OCI-LY3 (cell line): Measurements from ENCODE around the gene TMEM259.

ENCODE experiments used
- H2AFZ ChIP-seq: fragments of 200-600, 300-600 bp; shearing (Covaris generic); 2 replicates; pipeline ENCODE4 v1.6.0; 2014; ENCODE audit warnings: antibody characterized with exemption, low read depth, low read length
- H3K27ac ChIP-seq: fragments of 200-600, 300-600 bp; sonication (generic); 2 replicates; pipeline ENCODE4 v1.5.1; 2014; ENCODE audit warnings: mild to moderate bottlenecking, low read length, moderate library complexity, mixed read lengths
- H3K27me3 ChIP-seq: fragments of 200-600, 300-600 bp; sonication (generic); 2 replicates; pipeline ENCODE4 v1.6.1; 2014; ENCODE audit warnings: low read depth, low read length, mixed read lengths
- H3K36me3 ChIP-seq: fragments of 200-600, 300-600 bp; sonication (generic); replicated peaks from 2 replicates; pipeline ENCODE3; 2014; ENCODE audit warnings: low read depth, low read length, mixed read lengths
- H3K4me1 ChIP-seq: fragments of 300-600, 200-600 bp; sonication (generic); 2 replicates; pipeline ENCODE4 v1.6.1; 2014; ENCODE audit warnings: low read length, mixed read lengths
- H3K4me2 ChIP-seq: fragments of 200-600, 300-600 bp; sonication (generic); 2 replicates; pipeline ENCODE4 v1.6.1; 2014; ENCODE audit warnings: low read length, mixed read lengths
- H3K4me3 ChIP-seq: fragments of 300-600, 200-600 bp; sonication (generic); 2 replicates; pipeline ENCODE4 v1.5.1; 2014; ENCODE audit warnings: antibody characterized with exemption, mild to moderate bottlenecking, low read length, moderate library complexity
- H3K79me2 ChIP-seq: fragments of 300-600, 200-600 bp; shearing (Covaris generic); 2 replicates; pipeline ENCODE4 v1.6.1; 2014; ENCODE audit warnings: mild to moderate bottlenecking, low read length, mixed read lengths
- H3K9ac ChIP-seq: fragments of 300-600, 200-600 bp; shearing (Covaris generic); 2 replicates; pipeline ENCODE4 v1.6.0; 2014; ENCODE audit warnings: mild to moderate bottlenecking, low read length, moderate library complexity
- H3K9me3 ChIP-seq: fragments of 200-600, 300-600 bp; shearing (Covaris generic); 2 replicates; pipeline ENCODE4 v1.6.1; 2014; ENCODE audit warnings: low read length, mixed read lengths; ENCODE audit not compliant: insufficient read depth
- H4K20me1 ChIP-seq: fragments of 200-600, 300-600 bp; sonication (generic); 2 replicates; pipeline ENCODE4 v1.6.1; 2016; ENCODE audit warnings: low read length, mixed read lengths; ENCODE audit not compliant: insufficient read depth
- CTCF ChIP-seq: fragments of 200-600, 300-600 bp; sonication (generic); IDR thresholded peaks from 2 replicates; pipeline ENCODE4 v1.5.1; 2014; ENCODE audit warnings: antibody characterized with exemption, low read length, low read depth
- EZH2phosphoT487 ChIP-seq: fragments of 200-600 bp; shearing (Covaris generic); IDR thresholded peaks from 2 replicates; pipeline ENCODE4 v1.6.1; 2018; ENCODE audit warnings: antibody characterized with exemption, mixed run types, low read depth

TMEM259 gene

GRCh38 chr19:1000591-1001537 lies 20.1 kb downstream of the TMEM259 start:
- peak overlapping the region; percentile 57 for H3K4me2 ChIP-seq
- no peaks in the 10 kb centered on the region for H3K27me3 ChIP-seq
- H3K27ac ChIP-seq: no peak overlapping the region
- H3K79me2 ChIP-seq: no peaks in the 10 kb centered on the region
- H4K20me1 ChIP-seq: no peaks in the 10 kb centered on the region
- H3K36me3 ChIP-seq: no peaks in the 10 kb centered on the region
- 0 out of 2 replicates have a peak overlapping the region, but pooled peaks have one; percentile 8 for H3K4me3 ChIP-seq
- H3K9ac ChIP-seq: no peak overlapping the region
- no peaks in the 10 kb centered on the region for H3K9me3 ChIP-seq
- TF ChIP-seq CTCF (no peak), EZH2phosphoT487 (no peak)
- 0 out of 2 replicates have a peak overlapping the region, but pooled peaks have one; percentile 10 for H2AFZ ChIP-seq
- H3K4me1 ChIP-seq: peaks cover 3% of the 10 kb centered on the region

GRCh38 chr19:1000095-1000494 lies 20.8 kb downstream of the TMEM259 start, which contains the start of gene GRIN3B:
Gene GRIN3B (plus strand): TSS chr19:1000419. CDS start chr19:1000438, 19 bp downstream.
- TF ChIP-seq EZH2phosphoT487: no peak
- TF ChIP-seq CTCF: no peak
- no peak within 1 kb of the TSS for H3K27ac ChIP-seq
- no peaks in the 10 kb centered on the region for H3K79me2 ChIP-seq
- H3K4me1 ChIP-seq: peaks cover 3% of the 10 kb centered on the region
- no peaks in the 10 kb centered on the region for H4K20me1 ChIP-seq
- peak within 1 kb of the TSS; percentile 57; the same call in 1 of the 2 replicates for H3K4me2 ChIP-seq
- H3K4me3 ChIP-seq: no peak within 1 kb of the TSS
- no peaks in the 10 kb centered on the region for H3K27me3 ChIP-seq
- H3K36me3 ChIP-seq: no peaks in the 10 kb centered on the region
- H3K9ac ChIP-seq: no peak within 1 kb of the TSS
- no peaks in the 10 kb centered on the region for H3K9me3 ChIP-seq
- H2AFZ ChIP-seq: no peak within 1 kb of the TSS

GRCh38 chr19:999379-999719 lies 21.6 kb downstream of the TMEM259 start:
- no peak for TF ChIP-seq EZH2phosphoT487
- no peak for TF ChIP-seq CTCF

GRCh38 chr19:998064-998463 lies 22.9 kb downstream of the TMEM259 start:
- no peaks in the 10 kb centered on the region for H3K79me2 ChIP-seq
- no peak overlapping the region for H2AFZ ChIP-seq
- no peaks in the 10 kb centered on the region for H3K27me3 ChIP-seq
- no peaks in the 10 kb centered on the region for H3K9me3 ChIP-seq
- H3K36me3 ChIP-seq: peaks cover 12% of the 10 kb centered on the region
- no peaks in the 10 kb centered on the region for H4K20me1 ChIP-seq
- H3K4me3 ChIP-seq: no peak overlapping the region
- peaks cover 3% of the 10 kb centered on the region for H3K4me1 ChIP-seq
- no peak for TF ChIP-seq EZH2phosphoT487
- TF ChIP-seq CTCF: no peak
- H3K9ac ChIP-seq: no peak overlapping the region
- no peak overlapping the region for H3K4me2 ChIP-seq
- H3K27ac ChIP-seq: no peak overlapping the region

More at GRCh38 chr19:999379-999719, 21.6 kb downstream of the TMEM259 start:
- H4K20me1 ChIP-seq: no peaks in the 10 kb centered on the region
- H3K79me2 ChIP-seq: no peaks in the 10 kb centered on the region
- H3K9me3 ChIP-seq: no peaks in the 10 kb centered on the region
- H3K36me3 ChIP-seq: peaks cover 4% of the 10 kb centered on the region
- no peak overlapping the region for H2AFZ ChIP-seq
- no peak overlapping the region for H3K4me3 ChIP-seq
- H3K27ac ChIP-seq: no peak overlapping the region
- no peak overlapping the region for H3K9ac ChIP-seq
- H3K4me2 ChIP-seq: no peak overlapping the region
- H3K4me1 ChIP-seq: peaks cover 3% of the 10 kb centered on the region
- no peaks in the 10 kb centered on the region for H3K27me3 ChIP-seq
